IMR-90 (cell line): ENCODE data around the gene IL11RA. TPM values are rescaled to one million over a fixed set of nuclear protein-coding genes. Genes with fewer than 3 reads are reported as not detected.

Experiments used
- ATAC-seq: fragments of 200-7000 bp; cut with Tn5 transposase; 2 replicates; pipeline ENCODE4 v1.9.1; 2020; ENCODE audit warnings: low read depth, mild to moderate bottlenecking, moderate library complexity
- BruUV-seq: library from RNA; stranded (reverse); fragments of 400-500 nt; replicated peaks from 2 replicates; lab custom pipeline; 2021; lab: Mats Ljungman, UMichigan
- CTCF ChIA-PET: fragments of 300-600 bp; formaldehyde crosslinking; extraction: SDS; loops from one replicate; lab custom pipeline; 2021; ENCODE audit warnings: antibody characterized with exemption; lab: Yijun Ruan, JAX
- POLR2A ChIA-PET: fragments of 300-600 bp; sonication (Branson Sonifier 250); formaldehyde crosslinking; loops from one replicate; lab custom pipeline; 2022; ENCODE audit warnings: antibody characterized with exemption; ENCODE audit not compliant: unreplicated experiment; lab: Charles Lee
- DNase-seq: peaks from one replicate; pipeline ENCODE4 v3.0.0; 2013
- H2AFZ ChIP-seq: replicated peaks from 2 replicates; pipeline ENCODE3; 2013; ENCODE audit warnings: low read length, mild to moderate bottlenecking; ENCODE audit not compliant: poor library complexity
- H2AK5ac ChIP-seq: 2 replicates; pipeline ENCODE4 v1.6.1; 2013; ENCODE audit warnings: low read depth, low read length, inconsistent platforms
- H2AK9ac ChIP-seq: replicated peaks from 2 replicates; pipeline ENCODE3; 2013; ENCODE audit warnings: mild to moderate bottlenecking, low read depth, low read length, moderate library complexity; ENCODE audit not compliant: poor library complexity
- H2BK120ac ChIP-seq: 2 replicates; pipeline ENCODE4 v1.6.1; 2013; ENCODE audit warnings: low read depth, low read length, inconsistent platforms
- H2BK15ac ChIP-seq: 3 replicates; pipeline ENCODE4 v1.6.1; 2013; ENCODE audit warnings: low read depth, low read length, inconsistent platforms
- H2BK20ac ChIP-seq: 2 replicates; pipeline ENCODE4 v1.6.1; 2013; ENCODE audit warnings: low read depth, mild to moderate bottlenecking, inconsistent platforms, low read length, moderate library complexity
- H2BK5ac ChIP-seq: 2 replicates; pipeline ENCODE4 v1.6.1; 2013; ENCODE audit warnings: mild to moderate bottlenecking, low read depth, low read length, inconsistent platforms; ENCODE audit not compliant: poor library complexity, severe bottlenecking
- H3K14ac ChIP-seq: replicated peaks from 2 replicates; pipeline ENCODE4 v1.6.1; 2013; ENCODE audit warnings: low read depth, low read length, inconsistent platforms
- H3K18ac ChIP-seq: 2 replicates; pipeline ENCODE4 v1.6.1; 2013; ENCODE audit warnings: low read depth, low read length, control low read depth
- H3K23ac ChIP-seq: 2 replicates; pipeline ENCODE4 v1.6.1; 2013; ENCODE audit warnings: low read depth, low read length, inconsistent platforms
- H3K27ac ChIP-seq: 2 replicates; pipeline ENCODE4 v1.5.1; 2013; ENCODE audit warnings: mild to moderate bottlenecking, control low read depth, low read length; ENCODE audit not compliant: insufficient read depth
- H3K27me3 ChIP-seq: 2 replicates; pipeline ENCODE4 v1.6.1; 2013; ENCODE audit warnings: low read length; ENCODE audit not compliant: control insufficient read depth, insufficient read depth
- H3K36me3 ChIP-seq: 2 replicates; pipeline ENCODE4 v1.6.1; 2013; ENCODE audit warnings: low read length, mixed read lengths; ENCODE audit not compliant: control insufficient read depth, insufficient read depth
- H3K4ac ChIP-seq: 2 replicates; pipeline ENCODE4 v1.6.1; 2013; ENCODE audit warnings: low read depth, low read length, inconsistent platforms
- H3K4me1 ChIP-seq: 2 replicates; pipeline ENCODE4 v1.6.1; 2013; ENCODE audit warnings: low read length, mixed read lengths; ENCODE audit not compliant: control insufficient read depth, insufficient read depth
- H3K4me2 ChIP-seq: 2 replicates; pipeline ENCODE4 v1.6.1; 2013; ENCODE audit warnings: low read depth, mild to moderate bottlenecking, control low read depth, low read length, moderate library complexity
- H3K4me3 ChIP-seq: 2 replicates; pipeline ENCODE4 v1.5.1; 2013; ENCODE audit warnings: low read depth, mild to moderate bottlenecking, control low read depth, low read length, moderate library complexity; ENCODE audit not compliant: insufficient read depth
- H3K56ac ChIP-seq: 2 replicates; pipeline ENCODE4 v1.6.1; 2013; ENCODE audit warnings: low read length, inconsistent platforms; ENCODE audit not compliant: insufficient read depth; ENCODE audit errors: extremely low read depth
- H3K79me1 ChIP-seq, 2 experiments: 2 replicates each; pipeline ENCODE4 v1.6.1; 2013; ENCODE audit warnings: low read length in 2 of 2, inconsistent platforms in 1 of 2, low read depth in 1 of 2
- H3K9ac ChIP-seq: 2 replicates; pipeline ENCODE4 v1.6.1; 2013; ENCODE audit warnings: low read depth, low read length, control low read depth
- H3K9me1 ChIP-seq: 2 replicates; pipeline ENCODE4 v1.6.1; 2013; ENCODE audit warnings: low read length, inconsistent platforms; ENCODE audit not compliant: insufficient read depth
- H3K9me3 ChIP-seq: 2 replicates; pipeline ENCODE4 v1.6.1; 2013; ENCODE audit warnings: low read length; ENCODE audit not compliant: control insufficient read depth, insufficient read depth
- H4K20me1 ChIP-seq: 2 replicates; pipeline ENCODE4 v1.6.1; 2013; ENCODE audit warnings: low read length, inconsistent platforms; ENCODE audit not compliant: insufficient read depth
- H4K5ac ChIP-seq: 2 replicates; pipeline ENCODE4 v1.6.1; 2013; ENCODE audit warnings: mild to moderate bottlenecking, low read depth, low read length, control low read depth
- H4K8ac ChIP-seq, 2 experiments: 2 replicates each; pipeline ENCODE4 v1.6.1; 2013; ENCODE audit warnings: low read depth in 2 of 2, low read length in 2 of 2, control low read depth in 1 of 2, inconsistent platforms in 1 of 2
- H4K91ac ChIP-seq: 2 replicates; pipeline ENCODE4 v1.6.1; 2013; ENCODE audit warnings: low read depth, low read length, inconsistent platforms; ENCODE audit not compliant: insufficient read depth
- ELK1 ChIP-seq: fragments of 150-350 bp; IDR thresholded peaks from 2 replicates; pipeline ENCODE4 v1.6.1; 2016; ENCODE audit warnings: low read depth, mild to moderate bottlenecking, low read length, moderate library complexity, borderline replicate concordance
- RAD21 ChIP-seq: IDR thresholded peaks from 2 replicates; pipeline ENCODE4 v1.6.1; 2012; ENCODE audit warnings: low read length, improper control_type of control experiment
- RCOR1 ChIP-seq: IDR thresholded peaks from 2 replicates; pipeline ENCODE4 v1.6.1; 2012; ENCODE audit warnings: mild to moderate bottlenecking, low read length, improper control_type of control experiment; ENCODE audit not compliant: insufficient replicate concordance
- SMC3 ChIP-seq: fragments of 150-350 bp; IDR thresholded peaks from 2 replicates; pipeline ENCODE4 v1.6.1; 2016; ENCODE audit warnings: low read depth, mild to moderate bottlenecking, antibody characterized with exemption, low read length, moderate library complexity
- WGBS, 2 experiments: methylation state at CpG; one replicate each; pipeline versions ENCODE4 v1.1.5 to v1.1.7; 2013; ENCODE audit warnings: missing lambda C conversion rate in 2 of 2; ENCODE audit not compliant: insufficient read length in 1 of 2; ENCODE audit errors: extremely low coverage in 2 of 2; 5-methylcytosine and 5-hydroxymethylcytosine counted together
- dilution Hi-C: fragments of 300-500 bp; cut with HindIII; formaldehyde crosslinking; loops from one replicate; pipeline ENCODE4 v1.14.3; 2018; ENCODE audit warnings: low sequenced_read_pairs; ENCODE audit not compliant: unreplicated experiment
- in situ Hi-C: fragments of 300-500 bp; cut with MboI; formaldehyde crosslinking; loops from 3 replicates; pipeline ENCODE4 v1.14.3; 2019; ENCODE audit warnings: low sequenced_read_pairs, inconsistent platforms, mixed read lengths
- intact Hi-C: fragments of 100-400 bp; cut with micrococcal nuclease; formaldehyde crosslinking; loops from 2 replicates; pipeline ENCODE4 v1.10.0; 2022
- polyA plus RNA-seq, 3 experiments: library from polyadenylated mRNA; depleted of rRNA; stranded (reverse); fragments of >200 nt; gene quantifications; 2 replicates each; pipeline ENCODE4 v1.2.3, GENCODE V29; 2012; ENCODE audit warnings: low replicate concordance in 1 of 3
- total RNA-seq: library from RNA; depleted of rRNA; stranded (reverse); fragments of >200 nt; gene quantifications from 2 replicates; pipeline ENCODE4 v1.2.3, GENCODE V29; 2012
- TF ChIP-seq, protein P1 (sequence below): fragments of 150-350 bp; IDR thresholded peaks from 2 replicates; pipeline ENCODE4 v1.6.1; 2017; ENCODE audit warnings: mild to moderate bottlenecking, antibody characterized with exemption, low read length, low read depth

IL11RA gene
- total and polyA plus RNA-seq, 2 of the 4 experiments (the other 2 are of a cell fraction) = 8.2 to 15.9 TPM

DNA sequence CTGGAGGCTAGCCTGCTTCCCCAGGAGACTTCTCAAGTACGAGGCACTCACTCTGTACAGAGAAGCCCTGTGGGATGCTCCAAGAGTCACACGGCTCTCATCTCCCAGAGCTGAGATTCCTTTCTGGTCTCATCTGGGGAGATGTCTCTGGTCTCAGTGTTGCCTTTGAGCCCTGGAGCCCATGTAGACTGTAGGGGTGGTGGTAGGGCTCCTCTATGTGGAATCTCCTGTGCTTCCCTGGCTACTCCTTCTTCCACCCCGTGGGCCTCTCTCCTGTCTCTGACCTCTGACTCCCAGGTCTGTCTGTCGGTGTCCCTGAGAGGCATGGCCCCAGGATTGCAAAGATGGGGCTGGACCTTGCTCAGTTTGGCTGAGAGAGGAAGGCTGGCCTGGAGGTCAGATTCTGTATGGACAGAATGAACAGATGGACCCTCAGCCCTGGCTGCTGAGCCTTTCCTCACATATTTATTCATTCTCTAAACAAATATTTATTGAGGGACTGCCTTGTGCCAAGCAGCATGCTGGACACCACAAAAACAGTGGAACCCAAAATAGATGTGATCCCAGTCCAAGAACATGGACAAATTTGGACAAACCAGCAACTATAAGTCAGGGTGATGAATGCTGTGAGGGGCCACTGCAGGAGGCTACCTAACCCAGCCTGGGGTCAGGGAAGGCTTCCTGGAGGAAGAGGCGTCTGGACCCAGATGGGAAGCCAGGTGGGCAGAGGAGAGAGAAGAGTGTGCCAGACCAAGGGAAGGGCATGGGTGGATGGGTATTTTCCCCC, 36.5 kb downstream of the IL11RA start:
- no peaks in the 10 kb centered on the region; the same call in 1 of the 2 replicates for H4K20me1 ChIP-seq
- no peak overlapping the region for H2BK20ac ChIP-seq
- H4K8ac ChIP-seq = no peak overlapping the region
- intact Hi-C loops = no loop called here
- ATAC-seq = no peak
- H2BK120ac ChIP-seq = no peak overlapping the region
- no CpG with 5 or more reads among the region's 5 CpGs for WGBS, 2 experiments
- no peak overlapping the region for H4K5ac ChIP-seq
- H3K9ac ChIP-seq = no peak overlapping the region
- no peaks in the 10 kb centered on the region for H3K79me1 ChIP-seq
- ChIA-PET POLR2A (no interaction called here), CTCF (interaction anchor here (1.0 kb wide), 1 partner anchor 14 kb away, joined by 3 read pairs; no protein-coding TSS in a partner anchor)
- 0 out of 2 replicates have a peak, but pooled peaks cover 7% of the 10 kb centered on the region for H3K9me1 ChIP-seq
- no peak overlapping the region for H3K4ac ChIP-seq
- no peak overlapping the region for H2AFZ ChIP-seq
- H3K23ac ChIP-seq = no peak overlapping the region
- H3K14ac ChIP-seq = no peak overlapping the region
- H2BK15ac ChIP-seq = no peak overlapping the region
- no peak for TF ChIP-seq SMC3
- no peak for TF ChIP-seq RCOR1
- no peak for TF ChIP-seq RAD21
- TF ChIP-seq, protein P1, sequence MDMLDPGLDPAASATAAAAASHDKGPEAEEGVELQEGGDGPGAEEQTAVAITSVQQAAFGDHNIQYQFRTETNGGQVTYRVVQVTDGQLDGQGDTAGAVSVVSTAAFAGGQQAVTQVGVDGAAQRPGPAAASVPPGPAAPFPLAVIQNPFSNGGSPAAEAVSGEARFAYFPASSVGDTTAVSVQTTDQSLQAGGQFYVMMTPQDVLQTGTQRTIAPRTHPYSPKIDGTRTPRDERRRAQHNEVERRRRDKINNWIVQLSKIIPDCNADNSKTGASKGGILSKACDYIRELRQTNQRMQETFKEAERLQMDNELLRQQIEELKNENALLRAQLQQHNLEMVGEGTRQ = no peak
- no peak for TF ChIP-seq ELK1
- no peak overlapping the region for H3K18ac ChIP-seq
- no peaks in the 10 kb centered on the region for H3K9me3 ChIP-seq
- H3K27ac ChIP-seq = no peak overlapping the region
- DNase-seq = no peak
- dilution Hi-C loops = no loop called here
- no peak overlapping the region for H4K91ac ChIP-seq
- H2AK5ac ChIP-seq = no peak overlapping the region
- H3K4me1 ChIP-seq = no peaks in the 10 kb centered on the region; the same call in 1 of the 2 replicates
- no peaks in the 10 kb centered on the region for H3K36me3 ChIP-seq
- no peaks in the 10 kb centered on the region for H3K27me3 ChIP-seq
- in situ Hi-C loops = no loop called here
- no peak overlapping the region for H3K4me2 ChIP-seq
- no peak overlapping the region for H3K4me3 ChIP-seq
- H2AK9ac ChIP-seq = no peak overlapping the region
- H2BK5ac ChIP-seq = no peak overlapping the region
- H3K56ac ChIP-seq = no peak overlapping the region
- BruUV-seq = no TSS peak
